Urinary bladder (tissue), 4 donors: ENCODE data around the gene EFR3B. TPM values are rescaled to one million over a fixed set of nuclear protein-coding genes. Genes with fewer than 3 reads are reported as not detected.

ENCODE experiments used
- DNase-seq: peaks from one replicate; pipeline ENCODE4 v3.0.0-alpha.2; 2015; ENCODE audit errors: extremely low spot score
- H3K27ac ChIP-seq: one replicate; pipeline ENCODE4 v1.5.1; 2013; ENCODE audit warnings: low read depth, mild to moderate bottlenecking, moderate library complexity
- H3K36me3 ChIP-seq: one replicate; pipeline ENCODE4 v1.6.1; 2013; ENCODE audit warnings: mild to moderate bottlenecking, moderate library complexity; ENCODE audit not compliant: insufficient read depth
- H3K4me1 ChIP-seq: one replicate; pipeline ENCODE4 v1.6.1; 2013; ENCODE audit warnings: mild to moderate bottlenecking, moderate library complexity; ENCODE audit not compliant: insufficient read depth
- H3K4me3 ChIP-seq: one replicate; pipeline ENCODE4 v1.5.1; 2013; ENCODE audit warnings: low read depth, low read length
- WGBS: extraction: QIAGEN DNeasy Blood & Tissue Kit; methylation state at CpG from one replicate; pipeline ENCODE4 v1.1.7; 2013; 5-methylcytosine and 5-hydroxymethylcytosine counted together
- polyA plus RNA-seq: library from polyadenylated mRNA; stranded (reverse); fragments of 200-250 nt; gene quantifications from one replicate; pipeline ENCODE4 v1.2.3, GENCODE V29; 2013
- total RNA-seq: library from RNA; depleted of rRNA; stranded (reverse); fragments of >200 nt; gene quantifications from one replicate; pipeline ENCODE4 v1.2.3, GENCODE V29; 2014
- donor health status: healthy with polysubstance abuse.
- donor health status: healthy.

EFR3B gene
- total and polyA plus RNA-seq, 2 donors, result 0.51 to 3.8 TPM

DNA sequence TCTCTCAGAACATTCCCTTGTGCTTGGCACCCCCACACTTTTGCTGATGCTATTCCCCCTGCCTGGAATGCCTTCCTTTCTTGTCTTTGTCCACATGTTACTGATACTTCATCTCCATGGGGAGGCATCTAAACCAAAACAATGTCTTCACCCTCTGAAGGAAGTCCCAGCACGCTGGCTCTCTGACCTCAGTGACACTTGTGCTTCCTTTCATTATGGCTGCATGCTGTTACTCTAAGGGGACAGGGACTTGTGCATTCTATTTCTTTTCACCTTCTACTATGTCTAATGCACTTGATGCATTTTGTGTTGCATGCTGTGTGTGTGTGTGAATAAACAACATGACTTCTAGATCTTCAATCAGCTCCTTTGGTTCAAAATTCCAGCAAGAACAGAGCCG lies 24.6 kb downstream of the EFR3B start:
- no peak for DNase-seq
- no peak overlapping the region for H3K4me3 ChIP-seq
- 96% methylated on average over 2 of the region's 2 CpGs for WGBS
- H3K36me3 ChIP-seq, result no peaks in the 10 kb centered on the region
- H3K27ac ChIP-seq, result no peak overlapping the region
- no peaks in the 10 kb centered on the region for H3K4me1 ChIP-seq

DNA sequence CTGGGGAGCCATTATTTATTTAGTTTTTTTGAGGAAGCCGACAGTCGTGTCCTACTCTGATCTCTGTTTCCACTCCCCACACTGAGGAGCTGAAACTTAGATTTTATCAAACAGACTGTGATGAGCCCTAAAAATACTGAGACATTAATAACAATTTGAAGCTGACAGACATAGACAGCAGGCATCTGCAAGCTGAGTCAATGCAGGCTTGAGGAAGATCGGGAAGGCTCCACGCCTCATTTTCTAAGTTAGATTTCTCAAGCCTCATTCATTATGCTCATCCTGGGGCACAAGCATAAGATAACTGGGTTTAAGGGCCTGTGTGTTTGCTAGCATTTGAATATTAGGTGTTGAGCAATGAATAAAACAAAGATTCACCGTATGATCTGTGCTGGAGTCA lies 26.3 kb downstream of the EFR3B start:
- 63% methylated on average over 5 of the region's 5 CpGs for WGBS
- no peak overlapping the region for H3K4me3 ChIP-seq
- DNase-seq, result no peak
- no peak overlapping the region for H3K27ac ChIP-seq
- H3K4me1 ChIP-seq, result no peaks in the 10 kb centered on the region
- H3K36me3 ChIP-seq, result no peaks in the 10 kb centered on the region

DNA sequence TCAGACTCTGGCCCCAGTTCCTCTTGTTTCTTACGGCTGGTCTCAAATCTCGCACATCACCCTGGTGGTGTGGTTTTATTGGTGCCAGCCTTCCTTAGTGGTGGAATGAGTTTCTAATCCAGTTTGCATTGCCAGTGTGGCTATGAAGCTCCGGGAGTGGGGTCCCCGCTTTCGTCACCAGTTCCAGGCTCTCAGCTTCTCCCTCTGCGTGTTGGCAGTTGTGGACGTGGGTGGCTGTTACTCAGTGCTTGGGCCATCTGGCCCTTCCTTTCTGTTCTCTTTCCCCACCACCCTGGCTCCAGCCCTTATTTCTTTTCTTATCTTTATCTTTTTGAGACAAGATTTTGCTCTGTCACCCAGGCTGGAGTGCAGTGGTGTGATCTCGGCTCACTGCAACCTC lies 30.1 kb downstream of the EFR3B start:
- no peak overlapping the region for H3K27ac ChIP-seq
- 92% methylated on average over 8 of the region's 8 CpGs for WGBS
- no peak for DNase-seq

DNA sequence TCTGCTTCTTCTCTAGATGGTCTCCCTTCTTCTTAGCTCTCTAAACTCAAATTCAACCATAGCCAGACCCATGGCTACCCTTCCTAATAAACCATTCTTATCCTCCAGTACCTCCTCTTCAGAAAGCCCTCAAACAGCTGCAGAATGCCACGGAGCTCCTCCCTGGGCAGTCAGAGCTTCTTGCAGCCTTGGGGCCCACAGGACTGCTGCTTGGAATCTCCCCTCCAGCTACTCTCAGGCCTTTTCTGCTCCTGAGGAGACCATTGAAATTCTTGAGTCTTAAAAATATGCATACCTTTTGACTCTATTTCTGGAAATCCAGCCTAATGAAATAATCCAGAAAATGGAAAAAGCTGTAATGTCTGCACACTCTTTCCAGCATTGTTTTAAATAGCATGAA lies 30.7 kb downstream of the EFR3B start:
- Histone ChIP-seq H3K36me3 (no peaks in the 10 kb centered on the region), H3K4me3 (no peak overlapping the region), H3K27ac (no peak overlapping the region), H3K4me1 (no peaks in the 10 kb centered on the region)
- WGBS, result 33% methylated on average over 1 of the region's 1 CpG
- no peak for DNase-seq

More for the DNA sequence above, 30.1 kb downstream of the EFR3B start:
- Histone ChIP-seq H3K36me3 (no peaks in the 10 kb centered on the region), H3K4me1 (no peaks in the 10 kb centered on the region), H3K4me3 (no peak overlapping the region)

DNA sequence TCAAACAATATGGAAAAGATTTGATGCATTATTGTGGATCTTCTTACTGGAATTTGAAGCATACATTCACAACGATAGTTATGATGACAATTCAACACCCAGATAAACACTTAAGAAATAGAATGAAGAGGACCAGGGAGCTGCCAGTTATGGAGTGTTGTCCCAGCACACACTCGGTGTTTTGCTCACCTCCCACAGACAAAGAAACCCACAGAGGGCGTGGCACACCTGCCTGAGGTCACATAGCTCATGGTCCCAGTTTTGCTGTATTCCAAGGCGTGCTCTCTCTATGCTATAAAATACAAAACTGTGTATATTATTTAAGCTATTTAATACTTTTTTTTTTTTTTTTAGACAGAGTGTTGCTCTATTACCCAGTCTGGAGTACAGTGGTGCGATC lies 31.1 kb downstream of the EFR3B start:
- no peaks in the 10 kb centered on the region for H3K36me3 ChIP-seq
- DNase-seq, result no peak
- no peak overlapping the region for H3K27ac ChIP-seq
- no peaks in the 10 kb centered on the region for H3K4me1 ChIP-seq
- no peak overlapping the region for H3K4me3 ChIP-seq
- 80% methylated on average over 5 of the region's 5 CpGs for WGBS

DNA sequence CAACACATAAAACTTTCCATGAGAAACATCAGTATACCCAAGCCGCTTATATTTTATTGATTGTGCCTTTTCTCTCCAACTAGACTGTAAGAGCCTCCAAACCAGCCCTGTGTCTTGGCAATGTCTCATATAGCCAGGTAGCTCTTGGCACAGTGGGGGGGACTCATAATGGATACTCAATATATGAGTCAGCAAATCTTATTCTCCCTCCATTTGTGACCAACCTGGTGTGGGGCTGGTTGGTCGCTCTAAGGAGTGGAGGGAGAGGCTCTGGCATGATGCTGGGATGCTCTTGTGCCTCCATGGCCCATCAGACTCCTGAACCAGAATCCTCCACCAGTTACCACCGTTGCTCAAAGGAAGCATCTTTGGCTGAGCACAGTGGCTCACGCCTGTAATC lies 32.0 kb downstream of the EFR3B start:
- H3K27ac ChIP-seq, result no peak overlapping the region
- H3K36me3 ChIP-seq, result no peaks in the 10 kb centered on the region
- DNase-seq, result no peak
- WGBS, result 94% methylated on average over 4 of the region's 4 CpGs
- H3K4me3 ChIP-seq, result no peak overlapping the region
- no peaks in the 10 kb centered on the region for H3K4me1 ChIP-seq

DNA sequence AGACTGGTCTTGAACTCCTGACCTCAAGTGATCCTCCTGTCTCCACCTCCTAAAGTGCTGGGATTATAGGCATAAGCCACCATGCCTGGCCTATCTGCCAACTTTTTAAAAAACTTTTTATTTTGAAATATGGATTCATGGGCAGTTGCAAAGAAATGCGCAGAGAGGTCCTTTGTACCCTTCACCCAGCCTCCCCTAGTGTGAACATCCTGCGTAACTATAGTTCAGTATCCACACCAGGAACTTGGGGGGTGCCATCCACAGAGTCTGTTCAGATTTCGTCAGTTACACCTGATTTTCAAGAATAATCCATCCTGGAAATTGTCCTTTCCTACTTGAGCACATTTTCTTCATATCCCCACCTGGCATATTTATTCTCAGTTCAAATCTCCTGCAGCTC lies 33.0 kb downstream of the EFR3B start:
- DNase-seq, result no peak
- Histone ChIP-seq H3K36me3 (no peaks in the 10 kb centered on the region), H3K4me1 (no peaks in the 10 kb centered on the region), H3K4me3 (no peak overlapping the region), H3K27ac (no peak overlapping the region)
- WGBS, result 96% methylated on average over 3 of the region's 3 CpGs

DNA sequence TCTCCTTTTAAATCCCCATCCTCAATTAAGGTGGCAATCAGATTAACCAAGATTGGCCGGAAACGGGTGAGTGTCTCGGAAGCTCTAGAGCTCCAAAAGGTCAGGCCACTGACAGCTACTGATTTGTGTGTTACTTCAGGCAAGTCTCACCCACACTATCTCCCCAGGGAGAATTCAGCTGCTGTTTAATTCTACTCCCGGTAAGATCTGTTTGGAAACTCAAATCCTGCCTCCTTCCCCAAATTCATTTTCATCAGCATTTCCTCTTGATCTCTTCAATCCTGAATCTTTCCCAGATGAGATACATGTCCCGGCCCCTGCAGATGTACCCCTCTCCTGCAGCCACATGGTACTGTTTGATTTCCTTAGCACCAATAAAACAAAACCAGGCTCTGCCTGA lies 34.9 kb downstream of the EFR3B start:
- 47% methylated on average over 5 of the region's 5 CpGs for WGBS
- no peak overlapping the region for H3K4me3 ChIP-seq
- H3K27ac ChIP-seq, result no peak overlapping the region
- no peaks in the 10 kb centered on the region for H3K36me3 ChIP-seq
- H3K4me1 ChIP-seq, result no peaks in the 10 kb centered on the region
- DNase-seq, result no peak

DNA sequence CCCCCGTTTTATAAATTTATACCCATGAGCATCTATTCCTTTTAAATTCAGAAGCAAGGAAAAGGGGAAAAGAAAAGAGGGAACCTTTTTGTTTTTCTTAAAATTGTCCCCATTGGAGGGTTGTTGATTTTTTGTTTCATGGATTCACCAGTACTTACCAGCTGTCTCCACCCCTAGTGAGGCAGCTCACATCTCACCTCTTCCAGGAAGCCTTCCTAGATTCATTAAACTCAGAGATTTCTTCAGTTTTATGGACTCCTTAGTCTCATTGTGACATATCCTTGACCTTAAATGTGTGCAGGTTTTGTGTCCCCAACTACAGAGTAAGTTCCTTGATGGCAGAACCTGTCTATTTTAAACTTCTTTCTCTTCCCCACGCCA lies 35.9 kb downstream of the EFR3B start:
- WGBS, result 68% methylated on average over 2 of the region's 2 CpGs
- DNase-seq, result no peak
- Histone ChIP-seq H3K4me3 (no peak overlapping the region), H3K27ac (no peak overlapping the region), H3K36me3 (no peaks in the 10 kb centered on the region), H3K4me1 (no peaks in the 10 kb centered on the region)

DNA sequence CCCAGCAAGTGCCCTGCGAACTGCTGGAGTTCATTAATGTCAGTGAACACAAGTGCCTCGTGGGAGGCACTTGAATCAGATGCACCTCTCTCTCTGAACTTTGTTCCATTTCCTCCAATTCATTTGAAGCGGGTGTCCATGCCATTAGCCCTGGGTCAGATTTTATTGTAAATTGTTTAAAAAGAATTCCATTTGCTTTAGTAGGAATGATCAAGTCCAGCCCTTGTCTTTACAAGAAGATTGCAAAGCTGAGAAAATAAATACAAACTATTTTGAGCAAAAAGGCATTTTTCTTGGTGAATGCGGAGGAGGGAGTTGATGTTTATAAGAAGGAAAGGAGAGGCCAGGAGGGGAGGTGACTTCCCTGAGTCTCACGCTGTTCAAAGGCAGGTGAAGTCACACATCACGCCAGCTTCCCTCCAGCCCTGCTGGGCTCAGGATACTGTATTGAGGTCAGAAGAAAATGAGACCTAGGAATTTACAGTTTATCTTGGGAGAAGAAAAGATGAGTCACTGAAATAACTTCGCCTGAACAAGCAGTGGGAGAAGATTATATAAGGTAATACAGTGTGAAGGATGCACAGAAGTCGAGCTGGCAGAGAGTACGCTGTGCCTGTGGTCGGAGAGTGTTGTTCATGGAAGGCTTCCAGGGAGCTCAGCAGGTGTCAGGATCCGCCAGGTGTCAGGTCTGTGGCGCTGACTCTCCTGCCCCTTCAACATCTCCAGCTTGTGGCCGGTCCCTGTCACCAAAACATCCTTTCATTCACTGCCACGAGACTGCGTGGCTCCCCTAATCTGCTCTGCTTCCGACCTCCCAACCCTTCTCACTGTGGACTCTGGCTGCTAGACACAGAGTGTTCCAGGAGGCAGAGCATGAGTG lies 36.5 kb downstream of the EFR3B start:
- H3K4me1 ChIP-seq, result no peaks in the 10 kb centered on the region
- no peak overlapping the region for H3K4me3 ChIP-seq
- H3K36me3 ChIP-seq, result no peaks in the 10 kb centered on the region
- no peak for DNase-seq
- H3K27ac ChIP-seq, result no peak overlapping the region
- WGBS, result 19% methylated on average over 16 of the region's 16 CpGs

DNA sequence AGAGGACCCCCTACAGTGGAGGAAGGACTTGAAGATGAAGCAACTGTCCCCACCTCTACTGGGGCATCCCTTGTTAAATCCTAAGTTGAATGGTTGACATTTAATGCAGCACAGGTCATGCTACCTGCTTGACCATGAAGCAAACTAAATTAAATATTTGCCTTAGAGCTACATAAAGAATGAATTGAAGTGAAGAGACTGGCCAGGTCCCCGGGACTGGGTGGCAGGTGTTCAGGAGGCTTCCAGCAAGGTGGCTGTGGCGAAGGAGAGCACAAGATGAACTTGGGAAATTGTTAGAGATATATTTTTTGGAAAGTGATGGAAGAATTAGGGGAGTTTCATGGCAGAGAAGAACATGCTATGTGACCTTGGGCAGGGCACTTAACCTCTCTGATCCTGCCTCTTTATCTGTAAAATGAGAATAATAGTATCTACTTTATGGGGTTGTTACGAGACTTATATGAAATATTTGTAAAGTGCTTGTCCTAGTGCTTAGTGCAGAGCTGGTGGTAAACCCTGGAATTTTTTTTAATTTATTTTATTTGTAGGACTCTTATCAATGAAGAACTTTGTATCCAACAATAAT lies 37.3 kb downstream of the EFR3B start:
- Histone ChIP-seq H3K36me3 (no peaks in the 10 kb centered on the region), H3K4me1 (no peaks in the 10 kb centered on the region), H3K4me3 (no peak overlapping the region), H3K27ac (no peak overlapping the region)
- no peak for DNase-seq
- WGBS, result 90% methylated on average over 3 of the region's 3 CpGs

DNA sequence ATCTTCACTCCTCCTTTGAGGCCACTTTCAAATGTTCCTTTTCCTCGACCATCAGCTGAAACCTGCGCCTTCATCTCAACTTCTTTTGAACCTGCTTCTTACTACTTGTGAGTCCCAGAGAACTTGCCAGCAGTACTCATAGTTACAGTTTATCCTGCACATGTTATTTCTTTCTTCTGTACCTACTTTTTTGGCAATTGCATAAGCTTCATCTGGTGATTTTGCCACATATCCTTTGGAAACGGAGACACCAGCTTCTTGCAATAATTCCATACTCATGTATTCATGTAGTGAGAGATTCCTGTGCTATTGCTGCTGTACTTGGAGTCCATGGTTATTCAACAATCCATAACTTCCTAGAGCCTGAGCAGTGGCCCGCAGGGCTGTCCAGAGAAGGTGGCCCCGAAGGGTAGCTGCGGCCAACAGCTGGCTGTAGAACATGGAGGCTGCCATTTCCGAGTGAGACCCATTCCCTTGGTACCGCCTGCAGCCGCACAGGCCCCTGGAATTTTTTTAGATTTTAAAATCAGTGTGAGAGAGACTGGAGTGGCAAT lies 39.4 kb downstream of the EFR3B start:
- no peak overlapping the region for H3K27ac ChIP-seq
- H3K36me3 ChIP-seq, result no peaks in the 10 kb centered on the region
- WGBS, result 96% methylated on average over 9 of the region's 9 CpGs
- no peak overlapping the region for H3K4me3 ChIP-seq
- H3K4me1 ChIP-seq, result no peaks in the 10 kb centered on the region
- no peak for DNase-seq

DNA sequence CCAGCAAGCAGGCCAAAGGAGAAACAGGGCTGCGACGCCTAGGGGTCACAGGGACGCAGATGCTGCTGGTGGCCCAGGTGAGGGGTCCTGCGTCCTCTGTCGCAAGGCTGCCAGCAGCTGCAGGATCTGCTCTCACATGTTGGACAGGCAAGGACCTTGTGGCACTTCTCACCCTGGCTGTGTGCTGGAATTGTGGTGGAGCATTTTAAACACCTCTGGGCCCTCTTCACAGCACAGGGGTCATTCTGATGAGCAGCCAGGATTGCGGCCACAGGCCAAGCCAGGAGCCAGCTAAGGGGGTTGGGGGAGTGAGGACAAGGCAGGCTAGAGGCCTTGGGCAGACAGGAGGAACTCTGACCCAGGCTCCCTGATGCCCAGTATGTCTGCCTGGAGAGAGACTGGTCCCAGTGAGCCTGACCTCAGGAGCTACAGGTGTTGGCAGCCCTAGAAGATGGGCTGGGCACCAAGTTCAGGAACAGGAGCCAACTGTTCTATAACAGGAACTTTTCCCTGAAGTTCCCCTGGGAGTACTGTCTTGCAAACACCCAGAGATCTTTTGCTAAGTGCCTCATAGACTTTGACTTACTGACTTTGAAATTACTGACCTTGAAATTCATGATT lies 40.2 kb downstream of the EFR3B start:
- Histone ChIP-seq H3K4me1 (no peaks in the 10 kb centered on the region), H3K36me3 (no peaks in the 10 kb centered on the region), H3K27ac (no peak overlapping the region), H3K4me3 (no peak overlapping the region)
- WGBS, result 95% methylated on average over 6 of the region's 6 CpGs
- no peak for DNase-seq
